Stimulated activated effector memory CD8-positive, alpha-beta T cell treated with anti-CD3 and anti-CD28 coated beads, Interleukin-12 subunit alpha, Interleukin-12 subunit beta, amount 100 ng/mL, for 72 hours (primary cell): ENCODE results near the gene WDR59.

Source experiments
- ATAC-seq: fragments of 150-1000 bp; cut with Tn5 transposase; 2 replicates; pipeline ENCODE4 v1.10.0; 2021
- DNase-seq, 2 donors: peaks; one replicate each; pipeline ENCODE4 v3.0.0; 2021 to 2022; ENCODE audit warnings: low spot score in 2 of 2
- H3K27ac Mint-ChIP-seq: one replicate; pipeline ENCODE4 v1.8.0; 2022; ENCODE audit warnings: mild to moderate bottlenecking, mixed read lengths
- H3K36me3 Mint-ChIP-seq: one replicate; pipeline ENCODE4 v1.8.0; 2022; ENCODE audit warnings: mild to moderate bottlenecking, mixed read lengths
- H3K4me1 Mint-ChIP-seq: one replicate; pipeline ENCODE4 v1.8.0; 2022; ENCODE audit warnings: mixed read lengths
- H3K4me3 Mint-ChIP-seq: one replicate; pipeline ENCODE4 v1.8.0; 2022; ENCODE audit warnings: mild to moderate bottlenecking, mixed read lengths
- H3K9me3 Mint-ChIP-seq: one replicate; pipeline ENCODE4 v1.8.0; 2022; ENCODE audit warnings: mixed read lengths

Gene WDR59

GRCh38 chr16:74951206-74951605 lies 33.7 kb downstream of the WDR59 start:
- Mint-ChIP-seq H3K4me3 (no peak overlapping the region), H3K27ac (no peak overlapping the region), H3K4me1 (no peaks in the 10 kb centered on the region), H3K36me3 (peaks cover 100% of the 10 kb centered on the region), H3K9me3 (no peaks in the 10 kb centered on the region)
- DNase-seq (no peak), ATAC-seq (no peak)

- no peak for ATAC-seq
- DNase-seq: no peak
- Mint-ChIP-seq H3K27ac (no peak overlapping the region), H3K36me3 (peaks cover 100% of the 10 kb centered on the region), H3K9me3 (no peaks in the 10 kb centered on the region), H3K4me1 (no peaks in the 10 kb centered on the region), H3K4me3 (no peak overlapping the region)
These were observed 34.4 kb downstream of the WDR59 start for GRCh38 chr16:74950511-74950910.

GRCh38 chr16:74949309-74949708 lies 35.6 kb downstream of the WDR59 start:
- Mint-ChIP-seq H3K36me3 (peaks cover 100% of the 10 kb centered on the region), H3K4me3 (no peak overlapping the region), H3K4me1 (no peaks in the 10 kb centered on the region), H3K27ac (no peak overlapping the region), H3K9me3 (no peaks in the 10 kb centered on the region)
- DNase-seq: no peak
- no peak for ATAC-seq

GRCh38 chr16:74944466-74944865 lies 40.5 kb downstream of the WDR59 start:
- Mint-ChIP-seq H3K4me3 (no peak overlapping the region), H3K36me3 (peaks cover 100% of the 10 kb centered on the region), H3K4me1 (no peaks in the 10 kb centered on the region), H3K27ac (no peak overlapping the region), H3K9me3 (no peaks in the 10 kb centered on the region)
- DNase-seq (no peak), ATAC-seq (no peak)

- no peak for ATAC-seq
- Mint-ChIP-seq H3K4me1 (no peaks in the 10 kb centered on the region), H3K9me3 (no peaks in the 10 kb centered on the region), H3K27ac (no peak overlapping the region), H3K4me3 (no peak overlapping the region), H3K36me3 (peaks cover 100% of the 10 kb centered on the region)
- DNase-seq: no peak
These were observed 41.7 kb downstream of the WDR59 start for GRCh38 chr16:74942977-74943918.

- Mint-ChIP-seq H3K4me3 (no peak overlapping the region), H3K36me3 (peaks cover 100% of the 10 kb centered on the region), H3K4me1 (no peaks in the 10 kb centered on the region), H3K27ac (no peak overlapping the region), H3K9me3 (no peaks in the 10 kb centered on the region)
- ATAC-seq: no peak
- no peak for DNase-seq
These were observed 42.4 kb downstream of the WDR59 start for GRCh38 chr16:74942566-74942965.

GRCh38 chr16:74939688-74940087 lies 45.2 kb downstream of the WDR59 start:
- H3K36me3 Mint-ChIP-seq: peaks cover 98% of the 10 kb centered on the region

GRCh38 chr16:74936902-74937560 lies 47.9 kb downstream of the WDR59 start:
- peaks cover 12% of the 10 kb centered on the region for H3K4me1 Mint-ChIP-seq
- H3K36me3 Mint-ChIP-seq: peaks cover 98% of the 10 kb centered on the region
- no peaks in the 10 kb centered on the region for H3K9me3 Mint-ChIP-seq
- no peak overlapping the region for H3K4me3 Mint-ChIP-seq
- peak; percentile 8 to 73 for DNase-seq
- peak; percentile 100 for ATAC-seq
- peak overlapping the region; percentile 71 for H3K27ac Mint-ChIP-seq

More at GRCh38 chr16:74939688-74940087, 45.2 kb downstream of the WDR59 start:
- no peak for ATAC-seq
- Mint-ChIP-seq H3K4me1 (peaks cover 6% of the 10 kb centered on the region), H3K27ac (no peak overlapping the region), H3K4me3 (no peak overlapping the region), H3K9me3 (no peaks in the 10 kb centered on the region)
- no peak for DNase-seq

- Mint-ChIP-seq H3K27ac (no peak overlapping the region), H3K4me3 (no peak overlapping the region), H3K4me1 (peaks cover 12% of the 10 kb centered on the region), H3K9me3 (no peaks in the 10 kb centered on the region), H3K36me3 (peaks cover 87% of the 10 kb centered on the region)
- ATAC-seq (no peak), DNase-seq (no peak)
These were observed 53.5 kb downstream of the WDR59 start for GRCh38 chr16:74931445-74931844.

GRCh38 chr16:74929636-74930035 lies 55.3 kb downstream of the WDR59 start:
- ATAC-seq (no peak), DNase-seq (no peak)
- peaks cover 12% of the 10 kb centered on the region for H3K4me1 Mint-ChIP-seq
- no peak overlapping the region for H3K27ac Mint-ChIP-seq
- no peak overlapping the region for H3K4me3 Mint-ChIP-seq
- H3K9me3 Mint-ChIP-seq: no peaks in the 10 kb centered on the region
- peaks cover 89% of the 10 kb centered on the region for H3K36me3 Mint-ChIP-seq

- DNase-seq (no peak), ATAC-seq (no peak)
- H3K4me3 Mint-ChIP-seq: no peak overlapping the region
- H3K9me3 Mint-ChIP-seq: no peaks in the 10 kb centered on the region
- no peak overlapping the region for H3K27ac Mint-ChIP-seq
- peaks cover 90% of the 10 kb centered on the region for H3K36me3 Mint-ChIP-seq
- H3K4me1 Mint-ChIP-seq: peaks cover 6% of the 10 kb centered on the region
These were observed 58.1 kb downstream of the WDR59 start for GRCh38 chr16:74926805-74927204.

GRCh38 chr16:74923766-74924460 lies 61.0 kb downstream of the WDR59 start:
- Mint-ChIP-seq H3K4me1 (no peaks in the 10 kb centered on the region), H3K36me3 (peaks cover 91% of the 10 kb centered on the region), H3K9me3 (no peaks in the 10 kb centered on the region), H3K4me3 (no peak overlapping the region), H3K27ac (no peak overlapping the region)
- DNase-seq: no peak
- no peak for ATAC-seq

- H3K36me3 Mint-ChIP-seq: peaks cover 91% of the 10 kb centered on the region
- no peaks in the 10 kb centered on the region for H3K9me3 Mint-ChIP-seq
- no peak overlapping the region for H3K4me3 Mint-ChIP-seq
- H3K27ac Mint-ChIP-seq: no peak overlapping the region
- DNase-seq: no peak
- H3K4me1 Mint-ChIP-seq: no peaks in the 10 kb centered on the region
- ATAC-seq: no peak
These were observed 62.5 kb downstream of the WDR59 start for GRCh38 chr16:74922150-74923138.

GRCh38 chr16:74921051-74921450 lies 63.9 kb downstream of the WDR59 start:
- peaks cover 100% of the 10 kb centered on the region for H3K36me3 Mint-ChIP-seq
- DNase-seq (no peak), ATAC-seq (no peak)
- no peaks in the 10 kb centered on the region for H3K9me3 Mint-ChIP-seq
- H3K4me3 Mint-ChIP-seq: no peak overlapping the region
- no peak overlapping the region for H3K27ac Mint-ChIP-seq
- no peaks in the 10 kb centered on the region for H3K4me1 Mint-ChIP-seq
